Activated CD4-positive, alpha-beta T cell treated with anti-CD3 and anti-CD28 coated beads, Interleukin-2, amount 50 U/mL, for 1 hour (primary cell): Measurements from ENCODE around the gene ARPC1B.
A peak's percentile ranks its signal among the peaks of the same experiment; 100 is the strongest.
"Not testable (repeated sequence)": the region's sequence is repeated elsewhere in the genome, so short reads cannot be mapped to it uniquely, and the experiment has no call there.

Source experiments
- DNase-seq: peaks from one replicate; pipeline ENCODE4 v3.0.0-alpha.2; 2020

ARPC1B gene

GRCh38 chr7:99374111-99375064 lies at the start of gene ARPC1B:
Gene ARPC1B (plus strand): TSS chr7:99374730. CDS start chr7:99385715, 10,985 bp downstream.
- peak; percentile 84 for DNase-seq

GRCh38 chr7:99325001-99325493 lies 49.5 kb upstream of the ARPC1B start:
- no peak for DNase-seq

GRCh38 chr7:99325592-99326407 lies 48.7 kb upstream of the ARPC1B start, which contains the start of gene ARPC1A:
Gene ARPC1A (plus strand): TSS chr7:99325898. CDS start chr7:99333354, 7,456 bp downstream.
- peak; percentile 91 for DNase-seq

GRCh38 chr7:99326408-99326782 lies 48.1 kb upstream of the ARPC1B start:
- no peak for DNase-seq

GRCh38 chr7:99330314-99330961 lies 44.1 kb upstream of the ARPC1B start:
- not testable (repeated sequence) for DNase-seq

- no peak for DNase-seq
Measured at GRCh38 chr7:99331002-99331401, 43.5 kb upstream of the ARPC1B start.

GRCh38 chr7:99339595-99339994 lies 34.9 kb upstream of the ARPC1B start:
- no peak for DNase-seq

GRCh38 chr7:99340659-99341058 lies 33.9 kb upstream of the ARPC1B start:
- no peak for DNase-seq

- no peak for DNase-seq
Measured at GRCh38 chr7:99344061-99344647, 30.4 kb upstream of the ARPC1B start.

GRCh38 chr7:99350641-99351040 lies 23.9 kb upstream of the ARPC1B start:
- DNase-seq: not testable (repeated sequence)

GRCh38 chr7:99352247-99352646 lies 22.3 kb upstream of the ARPC1B start:
- DNase-seq: no peak

GRCh38 chr7:99355098-99355497 lies 19.4 kb upstream of the ARPC1B start:
- no peak for DNase-seq

GRCh38 chr7:99357701-99358490 lies 16.6 kb upstream of the ARPC1B start:
- DNase-seq: no peak

GRCh38 chr7:99358521-99358920 lies 16.0 kb upstream of the ARPC1B start:
- not testable (repeated sequence) for DNase-seq

- no peak for DNase-seq
Measured at GRCh38 chr7:99359465-99360154, 14.9 kb upstream of the ARPC1B start.

GRCh38 chr7:99362801-99363200 lies 11.7 kb upstream of the ARPC1B start:
- no peak for DNase-seq

- DNase-seq: no peak
Measured at GRCh38 chr7:99363286-99363685, 11.2 kb upstream of the ARPC1B start.

- DNase-seq: peak; percentile 76
Measured at GRCh38 chr7:99365318-99366141, 9.0 kb upstream of the ARPC1B start.

GRCh38 chr7:99366646-99367045 lies 7.9 kb upstream of the ARPC1B start:
- DNase-seq: no peak
